GM18867 (cell line): ENCODE data around the gene ADAMTSL3.

Source experiments
- ATAC-seq: cut with Tn5 transposase; IDR thresholded peaks from one replicate; pipeline ENCODE4 v1.9.1; 2021; ENCODE audit warnings: mild to moderate bottlenecking, moderate library complexity; ENCODE audit not compliant: unreplicated experiment

Gene ADAMTSL3

GRCh38 chr15:83654379-83655236 is 685 bp downstream of the ADAMTSL3 start:
- ATAC-seq: no peak

- no peak for ATAC-seq
Measured at GRCh38 chr15:83655237-83655616, 1.3 kb downstream of the ADAMTSL3 start.

GRCh38 chr15:83656192-83656591 is 2.3 kb downstream of the ADAMTSL3 start:
- no peak for ATAC-seq

GRCh38 chr15:83656943-83657528 is 3.1 kb downstream of the ADAMTSL3 start:
- ATAC-seq: no peak

- ATAC-seq: no peak
Measured at GRCh38 chr15:83657549-83657948, 3.6 kb downstream of the ADAMTSL3 start.

GRCh38 chr15:83658430-83659416 is 4.8 kb downstream of the ADAMTSL3 start:
- ATAC-seq: no peak

GRCh38 chr15:83659417-83659812 is 5.5 kb downstream of the ADAMTSL3 start:
- no peak for ATAC-seq

- ATAC-seq: no peak
Measured at GRCh38 chr15:83665480-83665879, 11.6 kb downstream of the ADAMTSL3 start.

GRCh38 chr15:83670672-83671229 is 16.8 kb downstream of the ADAMTSL3 start:
- ATAC-seq: no peak

GRCh38 chr15:83671603-83672002 is 17.7 kb downstream of the ADAMTSL3 start:
- no peak for ATAC-seq

- no peak for ATAC-seq
Measured at GRCh38 chr15:83673385-83673784, 19.5 kb downstream of the ADAMTSL3 start.

- ATAC-seq: no peak
Measured at GRCh38 chr15:83682476-83683088, 28.7 kb downstream of the ADAMTSL3 start.

- no peak for ATAC-seq
Measured at GRCh38 chr15:83685916-83686332, 32.0 kb downstream of the ADAMTSL3 start.

- no peak for ATAC-seq
Measured at GRCh38 chr15:83688201-83688600, 34.3 kb downstream of the ADAMTSL3 start.

- ATAC-seq: no peak
Measured at GRCh38 chr15:83690676-83691075, 36.8 kb downstream of the ADAMTSL3 start.

GRCh38 chr15:83692746-83693581 is 39.0 kb downstream of the ADAMTSL3 start:
- ATAC-seq: no peak

- ATAC-seq: no peak
Measured at GRCh38 chr15:83694015-83694414, 40.1 kb downstream of the ADAMTSL3 start.

GRCh38 chr15:83694536-83694935 is 40.6 kb downstream of the ADAMTSL3 start:
- no peak for ATAC-seq

GRCh38 chr15:83695246-83695645 is 41.3 kb downstream of the ADAMTSL3 start:
- no peak for ATAC-seq
